Measurements from ENCODE around the gene CLIC4.

DNA sequence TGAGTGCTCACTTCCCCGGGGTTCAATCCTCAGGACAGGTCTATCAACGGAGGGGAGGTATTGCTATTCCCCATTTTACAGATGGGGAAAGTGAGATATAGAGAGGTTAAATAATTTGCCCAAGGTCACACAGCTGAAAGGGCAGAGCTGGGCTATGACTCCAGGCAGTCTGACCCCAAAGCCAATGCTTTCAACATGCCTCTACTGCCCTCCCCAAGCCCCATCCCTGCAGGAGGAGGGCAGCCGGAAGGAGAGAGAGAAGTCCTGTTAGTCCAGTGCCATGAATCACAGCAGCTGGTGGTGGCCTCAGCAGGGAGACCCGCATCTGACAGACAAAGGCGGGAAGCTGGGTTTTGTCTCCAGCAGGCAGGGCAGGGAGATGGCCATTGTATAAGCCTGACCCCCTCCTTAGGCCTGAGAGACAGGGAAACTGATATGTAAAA is 20.0 kb upstream of the CLIC4 start:
- TF ChIP-seq CTCF (IDR thresholded peaks at IDR 0.05; ENCODE audit: insufficient read depth, low read depth, low read length) (no peak), EZH2 (IDR thresholded peaks at IDR 0.05; ENCODE audit: insufficient read depth, low read length) (no peak)

All from astrocyte (in vitro differentiated cells and primary cell).